Calu3 (cell line): ENCODE results near the gene VPS13D. TPM values are rescaled to one million over a fixed set of nuclear protein-coding genes. Genes with fewer than 3 reads are reported as not detected.

Source experiments
- BruUV-seq: library from RNA; stranded (reverse); fragments of 400-500 nt; replicated peaks from 2 replicates; lab custom pipeline; 2021; lab: Mats Ljungman, UMichigan
- CTCF ChIA-PET: fragments of 300-600 bp; sonication (Branson Sonifier 250); formaldehyde crosslinking; loops from one replicate; lab custom pipeline; 2022; ENCODE audit warnings: antibody characterized with exemption; lab: Charles Lee
- DNase-seq: peaks from one replicate; pipeline ENCODE4 v3.0.0; 2022
- H3K27ac Mint-ChIP-seq: one replicate; pipeline ENCODE4 v1.8.0; 2022; ENCODE audit warnings: mixed read lengths; ENCODE audit not compliant: unreplicated experiment
- H3K27me3 Mint-ChIP-seq: one replicate; pipeline ENCODE4 v1.8.0; 2022; ENCODE audit warnings: mixed read lengths; ENCODE audit not compliant: unreplicated experiment
- H3K36me3 Mint-ChIP-seq: one replicate; pipeline ENCODE4 v1.8.0; 2022; ENCODE audit warnings: mild to moderate bottlenecking, moderate library complexity, mixed read lengths; ENCODE audit not compliant: insufficient read depth, unreplicated experiment
- H3K4me1 Mint-ChIP-seq: one replicate; pipeline ENCODE4 v1.8.0; 2022; ENCODE audit warnings: mild to moderate bottlenecking, low read depth, mixed read lengths; ENCODE audit not compliant: unreplicated experiment
- H3K4me3 Mint-ChIP-seq: one replicate; pipeline ENCODE4 v1.8.0; 2022; ENCODE audit warnings: mild to moderate bottlenecking, low read depth, moderate library complexity, mixed read lengths; ENCODE audit not compliant: unreplicated experiment
- H3K9me3 Mint-ChIP-seq: one replicate; pipeline ENCODE4 v1.8.0; 2022; ENCODE audit warnings: low read depth, mixed read lengths; ENCODE audit not compliant: unreplicated experiment
- intact Hi-C: fragments of 100-400 bp; cut with micrococcal nuclease; formaldehyde crosslinking; loops from one replicate; pipeline ENCODE4 v1.10.0; 2022; ENCODE audit not compliant: unreplicated experiment
- total RNA-seq: library from RNA; stranded (reverse); gene quantifications from 2 replicates; pipeline ENCODE4 v1.2.3, GENCODE V29; 2022
- TF ChIP-seq, protein P1 (sequence below): fragments of 200-600 bp; IDR thresholded peaks from one replicate; pipeline ENCODE4 v1.8.0; 2022; ENCODE audit warnings: antibody characterized with exemption; ENCODE audit not compliant: unreplicated experiment

Gene VPS13D
- total RNA-seq, 1 experiment from 2014 or later: 30.6 TPM

DNA sequence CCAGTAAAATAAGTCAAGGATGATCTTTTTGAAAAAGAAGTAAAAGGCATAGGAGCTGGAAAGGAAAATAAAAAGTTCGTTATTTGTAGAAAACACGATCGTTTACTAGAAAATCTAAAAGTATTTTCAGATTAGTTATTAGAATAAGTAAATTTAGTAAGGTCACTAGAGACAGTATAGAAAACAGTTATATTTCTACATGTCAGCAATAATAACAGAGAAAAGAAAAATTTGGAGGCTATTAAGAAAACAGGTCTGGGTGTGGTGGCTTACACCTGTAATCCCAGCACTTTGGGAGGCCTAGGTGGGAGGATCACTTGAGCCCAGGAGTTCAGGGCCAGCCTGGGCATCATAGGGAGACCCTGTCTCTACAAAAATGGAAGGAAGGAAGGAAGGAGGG, 181.3 kb downstream of the VPS13D start:
- Mint-ChIP-seq H3K9me3 (peaks cover 9% of the 10 kb centered on the region), H3K4me3 (no peak overlapping the region), H3K4me1 (peaks cover 9% of the 10 kb centered on the region), H3K27ac (no peak overlapping the region), H3K27me3 (no peaks in the 10 kb centered on the region), H3K36me3 (peaks cover 3% of the 10 kb centered on the region)
- TF ChIP-seq, protein P1, sequence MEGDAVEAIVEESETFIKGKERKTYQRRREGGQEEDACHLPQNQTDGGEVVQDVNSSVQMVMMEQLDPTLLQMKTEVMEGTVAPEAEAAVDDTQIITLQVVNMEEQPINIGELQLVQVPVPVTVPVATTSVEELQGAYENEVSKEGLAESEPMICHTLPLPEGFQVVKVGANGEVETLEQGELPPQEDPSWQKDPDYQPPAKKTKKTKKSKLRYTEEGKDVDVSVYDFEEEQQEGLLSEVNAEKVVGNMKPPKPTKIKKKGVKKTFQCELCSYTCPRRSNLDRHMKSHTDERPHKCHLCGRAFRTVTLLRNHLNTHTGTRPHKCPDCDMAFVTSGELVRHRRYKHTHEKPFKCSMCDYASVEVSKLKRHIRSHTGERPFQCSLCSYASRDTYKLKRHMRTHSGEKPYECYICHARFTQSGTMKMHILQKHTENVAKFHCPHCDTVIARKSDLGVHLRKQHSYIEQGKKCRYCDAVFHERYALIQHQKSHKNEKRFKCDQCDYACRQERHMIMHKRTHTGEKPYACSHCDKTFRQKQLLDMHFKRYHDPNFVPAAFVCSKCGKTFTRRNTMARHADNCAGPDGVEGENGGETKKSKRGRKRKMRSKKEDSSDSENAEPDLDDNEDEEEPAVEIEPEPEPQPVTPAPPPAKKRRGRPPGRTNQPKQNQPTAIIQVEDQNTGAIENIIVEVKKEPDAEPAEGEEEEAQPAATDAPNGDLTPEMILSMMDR: no peak
- no TSS peak for BruUV-seq
- CTCF ChIA-PET: interaction anchor here (1.2 kb wide), 1 partner anchor 25 kb away, joined by 3 read pairs; no protein-coding TSS in a partner anchor
- intact Hi-C loops: no loop called here
- no peak for DNase-seq

DNA sequence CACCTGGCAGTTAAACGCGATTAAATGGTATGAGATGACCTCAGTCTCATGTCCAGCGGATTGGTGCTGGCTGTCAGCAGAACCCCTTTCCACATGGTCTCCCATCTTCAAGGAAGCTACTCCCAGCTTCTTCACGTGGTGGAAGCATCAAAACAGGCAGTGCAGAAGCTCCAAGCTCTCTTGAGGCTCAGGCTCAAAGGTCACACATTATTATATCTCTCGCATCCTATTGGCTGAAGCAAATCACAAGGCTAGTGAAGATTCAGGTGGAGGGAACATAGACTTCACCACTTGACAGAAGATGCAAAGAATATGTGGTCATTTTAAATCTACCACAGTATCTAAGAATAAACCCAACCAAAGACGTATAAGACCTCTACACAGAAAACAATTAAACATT, 181.9 kb downstream of the VPS13D start:
- H3K27ac Mint-ChIP-seq: no peak overlapping the region
- no TSS peak for BruUV-seq
- CTCF ChIA-PET: no interaction called here
- H3K4me1 Mint-ChIP-seq: peaks cover 9% of the 10 kb centered on the region
- H3K4me3 Mint-ChIP-seq: no peak overlapping the region
- H3K9me3 Mint-ChIP-seq: peaks cover 9% of the 10 kb centered on the region
- H3K27me3 Mint-ChIP-seq: no peaks in the 10 kb centered on the region
- DNase-seq: no peak
- H3K36me3 Mint-ChIP-seq: peaks cover 3% of the 10 kb centered on the region
- TF ChIP-seq, protein P1: no peak
- intact Hi-C loops: no loop called here

DNA sequence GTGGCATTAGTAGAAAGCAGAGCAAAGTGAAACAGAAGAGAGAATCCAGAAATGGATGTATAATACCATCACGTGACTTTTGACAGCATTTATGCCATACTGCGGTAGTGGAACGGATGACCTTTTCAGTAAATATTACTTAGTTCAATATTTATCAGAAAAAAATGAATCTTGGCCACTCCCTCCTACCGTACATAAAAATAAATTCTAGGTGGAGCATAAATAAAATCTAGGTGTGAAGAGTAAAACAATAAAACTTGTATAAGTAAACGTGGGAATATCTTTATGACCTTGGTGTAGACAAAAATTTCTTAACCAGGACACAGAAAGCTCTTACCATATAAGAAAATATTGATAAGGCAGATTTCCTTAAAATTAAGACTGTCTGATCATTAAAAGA, 182.6 kb downstream of the VPS13D start:
- CTCF ChIA-PET: no interaction called here
- TF ChIP-seq, protein P1: no peak
- DNase-seq: no peak
- H3K4me3 Mint-ChIP-seq: no peak overlapping the region
- intact Hi-C loops: no loop called here
- no peak overlapping the region for H3K27ac Mint-ChIP-seq
- H3K4me1 Mint-ChIP-seq: peaks cover 2% of the 10 kb centered on the region
- H3K36me3 Mint-ChIP-seq: peaks cover 9% of the 10 kb centered on the region
- BruUV-seq: no TSS peak
- H3K9me3 Mint-ChIP-seq: peaks cover 9% of the 10 kb centered on the region
- no peaks in the 10 kb centered on the region for H3K27me3 Mint-ChIP-seq

DNA sequence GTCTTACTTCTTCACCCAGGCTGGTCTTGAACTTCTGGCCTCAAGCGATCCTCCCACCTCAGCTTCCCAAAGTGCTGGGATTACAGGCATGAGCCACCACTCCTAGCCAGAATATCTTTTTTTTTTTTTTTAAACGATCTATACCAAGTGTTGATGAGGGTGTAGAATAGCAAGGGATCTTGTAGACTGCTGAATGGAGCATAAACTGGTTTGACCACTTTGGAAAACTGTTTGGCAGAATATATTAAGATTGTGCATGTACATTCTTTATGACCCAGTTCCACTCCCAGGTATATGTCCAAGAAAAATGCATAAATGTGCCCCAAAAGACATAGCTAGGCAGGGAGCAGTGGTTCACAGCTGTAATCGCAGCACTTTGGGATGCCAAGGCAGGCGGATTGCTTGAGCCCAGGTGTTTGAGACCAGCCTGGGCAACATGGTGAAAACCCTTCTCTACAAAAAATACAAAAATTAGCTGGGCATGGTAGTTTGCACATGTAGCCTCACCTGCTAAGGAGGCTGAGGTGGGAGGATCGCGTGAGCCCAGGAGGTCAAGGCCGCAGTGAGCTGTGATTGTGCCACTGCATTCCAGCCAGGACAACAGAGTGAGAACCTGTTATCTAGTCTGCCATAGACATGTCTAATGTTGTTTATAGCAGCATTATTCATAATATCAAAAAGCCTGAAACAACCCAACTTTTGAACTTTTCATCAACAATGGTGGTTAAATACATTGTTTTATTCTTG, 184.0 kb downstream of the VPS13D start:
- Mint-ChIP-seq H3K4me3 (no peak overlapping the region), H3K4me1 (no peaks in the 10 kb centered on the region), H3K36me3 (peaks cover 17% of the 10 kb centered on the region), H3K27ac (no peak overlapping the region), H3K27me3 (no peaks in the 10 kb centered on the region), H3K9me3 (peaks cover 9% of the 10 kb centered on the region)
- intact Hi-C loops: no loop called here
- CTCF ChIA-PET: no interaction called here
- no TSS peak for BruUV-seq
- TF ChIP-seq, protein P1: no peak
- DNase-seq: no peak
